ENCODE results near the gene NR4A1.

GRCh38 chr12:52045794-52046199 is 5.4 kb upstream of the NR4A1 start:
- TF ChIP-seq POLR2A (IDR thresholded peaks at IDR 0.05): peak in 1 of 4 donors; percentile 51
- no peak for TF ChIP-seq CTCF (IDR thresholded peaks at IDR 0.05)
- peak in 1 of 4 donors; percentile 13 for TF ChIP-seq EP300 (IDR thresholded peaks at IDR 0.05)
- peak in 1 of 2 donors; percentile 47 for TF ChIP-seq POLR2AphosphoS5 (IDR thresholded peaks at IDR 0.05)

All from upper lobe of left lung (tissue), 4 donors.